Breast epithelium (tissue), 4 donors: ENCODE results near the gene TPSB2. TPM values are rescaled to one million over a fixed set of nuclear protein-coding genes. Genes with fewer than 3 reads are reported as not detected.
"Not testable (repeated sequence)": the region's sequence is repeated elsewhere in the genome, so short reads cannot be mapped to it uniquely, and the experiment has no call there.

Experiments
- DNase-seq, 2 donors: peaks; one replicate each; pipeline ENCODE4 v3.0.0-alpha.2; 2019; ENCODE audit warnings: low spot score in 2 of 2
- H3K27ac ChIP-seq, 2 donors: fragments of 200-600 bp; sonication (generic) in 1 of 2; one replicate each; pipeline ENCODE4 v1.5.1; 2016 to 2019; ENCODE audit warnings: mild to moderate bottlenecking in 1 of 2
- H3K27me3 ChIP-seq, 2 donors: fragments of 200-600 bp; sonication (generic) in 1 of 2; one replicate each; pipeline versions ENCODE4 v1.5.1 to v1.6.0; 2017 to 2019; ENCODE audit warnings: control low read depth in 1 of 2, mild to moderate bottlenecking in 1 of 2
- H3K36me3 ChIP-seq: fragments of 200-600 bp; one replicate; pipeline ENCODE4 v1.5.1; 2019
- H3K4me1 ChIP-seq, 2 donors: fragments of 200-600 bp; sonication (generic); one replicate each; pipeline ENCODE4 v1.5.1; 2016 to 2019; ENCODE audit warnings: control low read depth in 1 of 2
- H3K4me3 ChIP-seq, 3 donors: fragments of 200-600 bp; sonication (generic); 1 replicate in 2 of 3; 2 replicates in 1 of 3; pipeline ENCODE4 v1.5.1; 2016 to 2019; ENCODE audit warnings: mild to moderate bottlenecking in 3 of 3, moderate library complexity in 2 of 3
- H3K9me3 ChIP-seq, 2 donors: fragments of 200-600 bp; sonication (generic) in 1 of 2; one replicate each; pipeline ENCODE4 v1.5.1; 2016 to 2019; ENCODE audit warnings: control low read depth in 1 of 2
- CTCF ChIP-seq, 3 donors: fragments of 450-650 bp; IDR thresholded peaks; one replicate each; pipeline ENCODE4 v1.5.1; 2016 to 2017; ENCODE audit warnings: antibody characterized with exemption in 3 of 3, mild to moderate bottlenecking in 3 of 3, moderate library complexity in 3 of 3
- POLR2A ChIP-seq: fragments of 450-650 bp; IDR thresholded peaks from one replicate; pipeline ENCODE4 v1.6.1; 2016; ENCODE audit warnings: antibody characterized with exemption, mild to moderate bottlenecking, moderate library complexity
- POLR2AphosphoS5 ChIP-seq, 3 donors: sonication (generic); formaldehyde crosslinking; IDR thresholded peaks; one replicate each; pipeline ENCODE4 v1.6.1; 2017; ENCODE audit warnings: antibody characterized with exemption in 3 of 3
- intact Hi-C: fragments of 100-400 bp; cut with DNase I; formaldehyde crosslinking; loops from one replicate; pipeline ENCODE4 v1.15.1; 2023; ENCODE audit warnings: low total_unique reads
- total RNA-seq, 3 donors: library from RNA; depleted of rRNA; stranded (reverse); fragments of >200 nt; gene quantifications; one replicate each; pipeline ENCODE4 v1.1.0, GENCODE V29; 2016

The TPSB2 gene
- total RNA-seq, 3 donors from 2014 or later: 5.6 to 195 (median 22.4) TPM

- no peak overlapping the region for H3K4me3 ChIP-seq
- no peak for TF ChIP-seq POLR2AphosphoS5 (IDR thresholded peaks at IDR 0.05)
- TF ChIP-seq CTCF (IDR thresholded peaks at IDR 0.05): no peak
- no peak for TF ChIP-seq POLR2A
- intact Hi-C loops: no loop called here
Observed at GRCh38 chr16:1245452-1246020, 15.6 kb upstream of the TPSB2 start.

DNA sequence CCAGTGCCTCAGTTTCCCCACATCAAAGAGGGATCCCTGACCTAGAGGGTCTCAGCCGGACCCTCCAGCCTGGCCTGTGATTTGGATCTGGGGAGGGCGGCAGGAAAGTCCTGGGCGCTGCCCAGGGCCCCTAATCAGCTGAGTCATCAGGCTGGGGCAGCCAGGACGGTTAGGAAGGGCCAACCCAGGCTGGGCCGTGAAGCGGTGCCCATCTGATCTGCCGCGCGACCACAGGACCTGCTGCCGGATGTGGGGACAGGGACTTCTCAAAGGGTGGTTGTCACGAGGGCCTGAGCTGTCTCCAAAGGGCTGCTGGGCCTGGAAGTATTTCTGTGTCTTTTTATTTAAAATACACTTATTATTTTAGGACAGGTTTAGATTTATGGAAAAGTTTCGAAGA is 14.9 kb upstream of the TPSB2 start:
- intact Hi-C loops: no loop called here
- TF ChIP-seq POLR2A (no peak), POLR2AphosphoS5 (IDR thresholded peaks at IDR 0.05) (no peak), CTCF (IDR thresholded peaks at IDR 0.05) (no peak)
- Histone ChIP-seq H3K27me3 (peaks cover 0 to 11% of the 10 kb centered on the region in 2 donors), H3K27ac (no peak overlapping the region), H3K9me3 (no peaks in the 10 kb centered on the region), H3K36me3 (no peaks in the 10 kb centered on the region), H3K4me3 (no peak overlapping the region), H3K4me1 (no peaks in the 10 kb centered on the region)
- DNase-seq: peak in 1 of 2 donors; percentile 78

More at GRCh38 chr16:1245452-1246020, 15.6 kb upstream of the TPSB2 start:
- Histone ChIP-seq H3K27ac (no peak overlapping the region), H3K9me3 (no peaks in the 10 kb centered on the region), H3K36me3 (no peaks in the 10 kb centered on the region), H3K4me1 (no peaks in the 10 kb centered on the region), H3K27me3 (peaks cover 0 to 11% of the 10 kb centered on the region in 2 donors)
- DNase-seq: no peak

DNA sequence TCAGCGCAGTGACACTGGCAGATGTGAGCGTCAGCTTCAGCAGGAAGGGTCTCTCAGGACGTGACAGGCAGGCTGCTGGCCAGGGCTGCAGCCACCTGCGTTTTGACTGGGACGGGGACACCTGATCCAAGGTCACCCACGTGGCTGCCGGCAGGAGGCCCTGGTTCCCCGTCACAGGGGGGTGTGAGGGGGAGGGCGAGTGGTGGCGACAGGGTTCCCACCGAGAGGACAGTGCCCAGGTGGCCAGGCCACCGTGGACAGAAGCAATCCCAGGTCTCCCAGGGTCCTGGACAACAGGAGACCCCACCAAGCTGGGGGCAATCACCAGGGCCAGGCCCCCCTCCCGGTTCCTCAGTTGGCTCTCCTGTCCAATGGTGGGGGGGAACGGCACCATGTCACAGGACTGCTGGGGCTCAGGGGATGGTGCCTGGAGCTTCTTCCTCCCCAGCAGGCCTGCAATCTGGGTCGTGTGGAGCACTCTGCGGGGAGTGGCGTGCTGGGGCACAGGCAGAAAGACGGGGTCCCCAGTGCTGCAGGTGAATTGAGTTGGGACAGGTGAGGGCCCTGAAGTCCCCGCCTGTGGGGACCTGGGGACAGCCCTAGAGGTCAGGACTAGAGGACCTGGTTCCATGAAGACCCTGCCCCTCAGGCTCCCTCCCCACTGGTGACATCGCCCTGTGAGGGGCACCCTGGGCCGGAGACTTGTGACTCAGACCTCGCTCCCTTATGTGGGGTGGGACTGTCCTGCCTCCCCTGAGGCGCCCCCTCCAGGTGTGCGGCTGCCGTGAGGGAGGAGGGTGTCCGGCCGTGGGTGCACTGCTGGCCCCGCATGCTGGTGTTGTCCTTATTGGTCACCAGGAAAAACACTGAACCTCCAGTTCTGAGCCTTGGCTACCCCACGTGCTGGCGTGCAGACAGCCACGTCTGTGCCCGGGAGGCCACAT is 14.2 kb upstream of the TPSB2 start:
- intact Hi-C loops: not testable (repeated sequence)

GRCh38 chr16:1243363-1243762 is 13.4 kb upstream of the TPSB2 start:
- H3K4me1 ChIP-seq, H3K4me3 ChIP-seq, H3K9me3 ChIP-seq, DNase-seq, intact Hi-C loops, H3K27ac ChIP-seq, H3K36me3 ChIP-seq: not testable (repeated sequence)
- H3K27me3 ChIP-seq: peaks cover 0 to 11% of the 10 kb centered on the region in 2 donors

More for the DNA sequence above, 14.2 kb upstream of the TPSB2 start:
- not testable (repeated sequence) for H3K36me3 ChIP-seq, H3K4me1 ChIP-seq, H3K4me3 ChIP-seq, H3K27ac ChIP-seq, H3K9me3 ChIP-seq, DNase-seq
- peaks cover 0 to 11% of the 10 kb centered on the region in 2 donors for H3K27me3 ChIP-seq

- H3K27ac ChIP-seq, intact Hi-C loops: not testable (repeated sequence)
Observed at GRCh38 chr16:1241081-1241480, 11.1 kb upstream of the TPSB2 start.

DNA sequence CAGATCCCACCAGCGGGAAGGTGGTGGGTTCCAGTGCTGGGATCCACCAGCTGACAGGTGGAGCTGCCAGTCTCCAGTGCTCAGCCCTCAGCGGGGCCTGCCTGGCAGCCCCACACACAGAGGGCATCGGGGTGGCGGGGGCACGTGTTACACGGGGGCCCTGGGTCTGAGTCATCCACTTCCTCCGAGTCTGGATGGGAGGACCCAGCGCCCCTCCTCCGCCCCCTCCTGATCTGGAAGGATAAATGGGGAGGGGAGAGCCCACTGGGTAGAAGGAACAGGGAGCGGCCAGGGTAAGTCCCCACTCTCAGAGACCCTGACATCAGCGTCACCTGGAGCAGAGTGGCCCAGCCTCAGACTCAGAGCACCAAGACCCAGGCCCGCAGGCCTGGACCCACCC is 10.5 kb upstream of the TPSB2 start, which contains the start of gene TPSAB1:
TSS of gene TPSAB1 (plus strand) at position 270 of the 400 bp plus-strand sequence. CDS start 234 bp downstream, outside the sequence.
- H3K36me3 ChIP-seq, H3K9me3 ChIP-seq, H3K4me1 ChIP-seq, intact Hi-C loops, H3K4me3 ChIP-seq, H3K27ac ChIP-seq, DNase-seq, H3K27me3 ChIP-seq: not testable (repeated sequence)

More at GRCh38 chr16:1241081-1241480, 11.1 kb upstream of the TPSB2 start:
- H3K4me3 ChIP-seq, H3K27me3 ChIP-seq, H3K4me1 ChIP-seq, DNase-seq, H3K9me3 ChIP-seq, H3K36me3 ChIP-seq: not testable (repeated sequence)

GRCh38 chr16:1239575-1239974 is 9.6 kb upstream of the TPSB2 start:
- H3K27ac ChIP-seq, H3K4me1 ChIP-seq, H3K36me3 ChIP-seq, H3K4me3 ChIP-seq, intact Hi-C loops, H3K9me3 ChIP-seq, DNase-seq, H3K27me3 ChIP-seq: not testable (repeated sequence)

- not testable (repeated sequence) for H3K4me1 ChIP-seq, DNase-seq
Observed at GRCh38 chr16:1238909-1239308, 8.9 kb upstream of the TPSB2 start.

More at GRCh38 chr16:1238909-1239308, 8.9 kb upstream of the TPSB2 start:
- intact Hi-C loops, H3K4me3 ChIP-seq, H3K27ac ChIP-seq, H3K27me3 ChIP-seq, H3K36me3 ChIP-seq, H3K9me3 ChIP-seq: not testable (repeated sequence)
